ENCODE results near the gene YIPF3.

YIPF3 gene

DNA sequence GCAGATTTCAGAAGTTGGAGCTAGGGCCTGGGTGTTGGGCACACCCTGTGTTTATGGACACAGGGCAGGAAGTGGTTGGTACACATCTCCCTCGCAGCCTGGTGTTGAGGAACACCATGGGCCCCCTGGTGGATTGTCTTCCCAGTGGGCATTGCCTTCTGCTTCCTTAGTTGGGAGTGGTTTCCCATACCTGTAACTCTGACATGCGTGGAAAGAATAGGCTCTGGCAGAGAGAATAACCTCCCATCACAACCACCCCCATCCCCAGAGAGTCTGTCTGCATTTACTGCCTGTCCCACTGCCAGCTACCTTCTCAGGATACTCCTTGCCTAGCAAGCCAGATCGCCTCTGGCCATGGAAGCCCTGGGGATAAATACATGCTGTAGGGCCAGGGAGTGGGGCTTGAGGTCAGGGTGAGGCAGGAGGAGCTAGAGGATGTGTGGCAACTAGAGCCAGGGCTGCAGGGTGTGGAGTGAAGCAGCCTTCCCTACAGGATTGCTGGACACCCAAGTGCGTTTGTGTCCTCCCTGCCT, 21.3 kb downstream of the YIPF3 start:
- TF ChIP-seq, protein P1, sequence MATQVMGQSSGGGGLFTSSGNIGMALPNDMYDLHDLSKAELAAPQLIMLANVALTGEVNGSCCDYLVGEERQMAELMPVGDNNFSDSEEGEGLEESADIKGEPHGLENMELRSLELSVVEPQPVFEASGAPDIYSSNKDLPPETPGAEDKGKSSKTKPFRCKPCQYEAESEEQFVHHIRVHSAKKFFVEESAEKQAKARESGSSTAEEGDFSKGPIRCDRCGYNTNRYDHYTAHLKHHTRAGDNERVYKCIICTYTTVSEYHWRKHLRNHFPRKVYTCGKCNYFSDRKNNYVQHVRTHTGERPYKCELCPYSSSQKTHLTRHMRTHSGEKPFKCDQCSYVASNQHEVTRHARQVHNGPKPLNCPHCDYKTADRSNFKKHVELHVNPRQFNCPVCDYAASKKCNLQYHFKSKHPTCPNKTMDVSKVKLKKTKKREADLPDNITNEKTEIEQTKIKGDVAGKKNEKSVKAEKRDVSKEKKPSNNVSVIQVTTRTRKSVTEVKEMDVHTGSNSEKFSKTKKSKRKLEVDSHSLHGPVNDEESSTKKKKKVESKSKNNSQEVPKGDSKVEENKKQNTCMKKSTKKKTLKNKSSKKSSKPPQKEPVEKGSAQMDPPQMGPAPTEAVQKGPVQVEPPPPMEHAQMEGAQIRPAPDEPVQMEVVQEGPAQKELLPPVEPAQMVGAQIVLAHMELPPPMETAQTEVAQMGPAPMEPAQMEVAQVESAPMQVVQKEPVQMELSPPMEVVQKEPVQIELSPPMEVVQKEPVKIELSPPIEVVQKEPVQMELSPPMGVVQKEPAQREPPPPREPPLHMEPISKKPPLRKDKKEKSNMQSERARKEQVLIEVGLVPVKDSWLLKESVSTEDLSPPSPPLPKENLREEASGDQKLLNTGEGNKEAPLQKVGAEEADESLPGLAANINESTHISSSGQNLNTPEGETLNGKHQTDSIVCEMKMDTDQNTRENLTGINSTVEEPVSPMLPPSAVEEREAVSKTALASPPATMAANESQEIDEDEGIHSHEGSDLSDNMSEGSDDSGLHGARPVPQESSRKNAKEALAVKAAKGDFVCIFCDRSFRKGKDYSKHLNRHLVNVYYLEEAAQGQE (IDR thresholded peaks at IDR 0.05; ENCODE audit: insufficient read depth in 1 of 2, low read depth in 2 of 2, low read length in 2 of 2): no peak
- TF ChIP-seq FOXP2 (optimal IDR thresholded peaks at IDR 0.05; ENCODE audit: borderline replicate concordance, extremely low read depth, extremely low read length, insufficient read depth) (no peak), POLR2AphosphoS5 (IDR thresholded peaks at IDR 0.05; ENCODE audit: low read depth, low read length) (no peak), SIN3A (IDR thresholded peaks at IDR 0.05; ENCODE audit: borderline replicate concordance, insufficient read depth, low read length) (no peak), TAF1 (IDR thresholded peaks at IDR 0.05; ENCODE audit: borderline replicate concordance, insufficient read depth, low read length) (no peak)

DNA sequence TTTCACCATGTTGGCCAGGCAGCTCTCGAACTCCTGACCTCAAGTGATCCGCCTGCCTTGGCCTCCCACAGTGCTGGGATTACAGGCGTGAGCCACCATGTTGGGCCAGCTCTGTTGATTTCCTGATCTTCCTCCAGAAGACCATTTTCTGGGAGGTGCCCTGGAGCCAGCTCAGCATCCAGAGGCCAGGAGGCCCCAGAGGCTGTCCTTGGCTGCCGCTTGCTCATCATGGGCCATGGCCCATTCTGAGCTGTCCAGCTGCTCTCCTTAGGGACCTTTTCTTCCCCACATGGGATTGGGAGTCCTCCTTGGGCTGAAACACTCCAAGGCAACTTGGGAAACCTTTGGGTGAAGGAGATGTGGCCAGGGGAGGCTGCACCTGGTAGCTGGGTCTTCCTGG, 22.0 kb downstream of the YIPF3 start:
- TF ChIP-seq TAF1 (IDR thresholded peaks at IDR 0.05; ENCODE audit: borderline replicate concordance, insufficient read depth, low read length): no peak
- TF ChIP-seq POLR2AphosphoS5 (IDR thresholded peaks at IDR 0.05; ENCODE audit: low read depth, low read length): no peak
- TF ChIP-seq, protein P1 (IDR thresholded peaks at IDR 0.05; ENCODE audit: insufficient read depth in 1 of 2, low read depth in 2 of 2, low read length in 2 of 2): no peak
- no peak for TF ChIP-seq SIN3A (IDR thresholded peaks at IDR 0.05; ENCODE audit: borderline replicate concordance, insufficient read depth, low read length)
- no peak for TF ChIP-seq FOXP2 (optimal IDR thresholded peaks at IDR 0.05; ENCODE audit: borderline replicate concordance, extremely low read depth, extremely low read length, insufficient read depth)

DNA sequence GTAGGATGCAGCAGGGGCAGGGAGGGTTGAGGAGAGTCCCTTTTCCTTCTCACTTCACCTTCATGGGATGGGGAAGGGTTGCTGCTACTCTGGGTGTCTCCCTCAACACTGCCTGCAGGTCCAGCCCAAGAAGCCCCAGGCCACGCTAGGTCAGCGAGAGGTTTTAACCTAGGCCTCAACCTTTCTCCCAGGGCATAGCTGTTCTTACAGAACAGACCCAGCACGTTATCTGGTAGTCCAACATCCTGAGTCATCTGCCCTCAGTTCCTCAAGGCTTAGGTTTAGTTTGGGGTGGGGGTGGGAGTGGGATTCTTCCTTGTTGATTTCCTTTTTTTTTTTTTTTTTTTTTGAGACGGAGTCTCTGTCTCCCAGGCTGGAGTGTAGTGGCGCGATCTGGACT, 22.4 kb downstream of the YIPF3 start:
- TF ChIP-seq, protein P1 (IDR thresholded peaks at IDR 0.05; ENCODE audit: insufficient read depth in 1 of 2, low read depth in 2 of 2, low read length in 2 of 2): no peak
- TF ChIP-seq SIN3A (IDR thresholded peaks at IDR 0.05; ENCODE audit: borderline replicate concordance, insufficient read depth, low read length) (no peak), TAF1 (IDR thresholded peaks at IDR 0.05; ENCODE audit: borderline replicate concordance, insufficient read depth, low read length) (no peak), FOXP2 (optimal IDR thresholded peaks at IDR 0.05; ENCODE audit: borderline replicate concordance, extremely low read depth, extremely low read length, insufficient read depth) (no peak), POLR2AphosphoS5 (IDR thresholded peaks at IDR 0.05; ENCODE audit: low read depth, low read length) (no peak)

DNA sequence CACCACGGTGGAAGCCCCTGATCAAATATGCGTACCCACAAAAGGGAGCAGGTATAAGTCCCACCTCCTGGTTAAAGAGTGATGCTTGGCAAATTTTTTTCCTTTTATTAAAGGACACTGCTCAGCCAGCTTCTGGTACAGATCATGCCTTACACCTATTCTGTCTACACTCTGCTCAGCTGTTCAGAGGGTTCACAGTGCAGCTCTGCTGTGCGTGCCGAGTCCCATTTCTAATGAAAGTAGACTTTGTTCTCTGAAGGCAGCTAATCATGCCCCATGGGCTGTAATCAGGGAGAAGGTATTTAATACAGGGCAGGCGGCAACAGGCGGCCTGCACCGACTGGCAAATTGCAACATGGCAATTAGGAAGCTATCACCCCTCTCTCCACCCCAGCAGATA, 22.9 kb downstream of the YIPF3 start:
- TF ChIP-seq FOXP2 (optimal IDR thresholded peaks at IDR 0.05; ENCODE audit: borderline replicate concordance, extremely low read depth, extremely low read length, insufficient read depth) (no peak), TAF1 (IDR thresholded peaks at IDR 0.05; ENCODE audit: borderline replicate concordance, insufficient read depth, low read length) (no peak)
- TF ChIP-seq, protein P1 (IDR thresholded peaks at IDR 0.05; ENCODE audit: insufficient read depth in 1 of 2, low read depth in 2 of 2, low read length in 2 of 2): no peak

DNA sequence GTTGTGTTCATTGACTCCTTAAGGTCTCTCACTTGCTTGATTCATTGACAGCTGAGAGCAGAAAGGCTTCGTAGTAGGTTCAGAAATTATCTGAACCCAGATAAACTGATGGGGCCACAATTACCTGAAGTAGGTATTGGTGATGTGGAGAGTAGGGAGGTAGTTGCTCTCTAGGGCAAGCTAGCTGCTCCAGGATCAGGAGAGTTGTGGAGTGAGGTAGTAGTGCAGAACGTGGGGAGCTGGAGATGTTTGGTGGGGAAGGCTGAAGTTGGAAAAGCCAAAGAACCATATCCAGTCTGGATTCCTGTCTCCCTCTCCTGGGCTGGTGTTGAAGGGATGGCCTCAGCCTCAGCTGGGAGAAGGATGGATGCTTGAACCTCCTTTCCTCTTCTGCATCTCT, 23.5 kb downstream of the YIPF3 start:
- TF ChIP-seq TAF1 (IDR thresholded peaks at IDR 0.05; ENCODE audit: borderline replicate concordance, insufficient read depth, low read length) (no peak), POLR2AphosphoS5 (IDR thresholded peaks at IDR 0.05; ENCODE audit: low read depth, low read length) (no peak), FOXP2 (optimal IDR thresholded peaks at IDR 0.05; ENCODE audit: borderline replicate concordance, extremely low read depth, extremely low read length, insufficient read depth) (no peak), SIN3A (IDR thresholded peaks at IDR 0.05; ENCODE audit: borderline replicate concordance, insufficient read depth, low read length) (no peak)
- TF ChIP-seq, protein P1 (IDR thresholded peaks at IDR 0.05; ENCODE audit: insufficient read depth in 1 of 2, low read depth in 2 of 2, low read length in 2 of 2): no peak

Measured in PFSK-1 (cell line).